ENCODE results near the gene TLE4.

Gene TLE4

DNA sequence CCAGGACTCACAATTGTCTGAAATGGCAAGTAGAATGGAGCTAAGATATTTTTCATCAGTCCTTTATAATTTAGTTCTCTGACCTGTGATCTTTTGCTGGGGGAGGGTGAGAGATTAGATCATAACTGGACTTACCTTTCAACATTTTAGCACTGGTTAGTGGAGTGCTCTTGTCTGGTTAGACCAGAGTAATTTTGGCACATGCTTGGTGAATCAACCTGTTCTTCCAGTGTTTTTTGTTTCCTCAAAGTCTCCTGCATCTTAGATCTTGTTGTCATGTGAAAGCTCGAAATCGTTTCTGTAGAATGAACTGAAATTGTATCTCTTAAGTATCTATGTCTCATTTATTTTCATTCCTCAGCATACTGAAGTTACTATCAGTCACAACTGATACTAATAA is 122.4 kb downstream of the TLE4 start:
- DNase-seq, result peak; percentile 23

DNA sequence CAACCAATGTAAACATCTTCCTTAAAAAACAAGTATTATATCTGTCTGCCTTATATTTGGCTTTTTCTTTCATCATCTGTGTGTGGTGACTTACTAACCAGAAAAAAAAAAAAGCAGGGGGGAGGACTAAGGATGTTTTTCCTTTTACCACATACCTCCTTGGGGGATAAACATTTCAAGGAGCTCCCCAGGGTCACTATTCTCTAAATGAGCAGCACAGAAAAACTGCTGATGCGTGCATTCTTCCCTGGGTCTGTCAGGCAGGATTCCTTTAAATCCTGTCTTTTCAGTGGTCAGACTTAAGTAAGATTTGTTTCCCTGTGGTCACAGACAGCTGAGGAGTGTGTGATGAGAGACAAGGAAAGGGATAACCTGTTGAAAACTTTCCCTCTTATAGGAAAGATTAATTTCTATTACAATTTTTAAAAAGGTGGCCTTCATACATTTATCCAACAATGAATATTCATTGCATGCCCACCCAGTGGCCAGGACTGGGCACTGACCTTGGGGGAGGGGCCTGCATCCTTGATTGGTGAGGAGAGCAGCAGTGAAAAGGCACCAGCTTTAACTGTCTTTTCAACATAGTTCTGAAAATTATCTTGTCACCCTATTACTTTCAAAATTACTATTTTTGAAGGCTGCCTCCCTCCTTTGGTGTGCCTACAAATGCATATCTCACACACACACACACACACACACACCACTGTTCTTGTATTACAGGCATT is 123.1 kb downstream of the TLE4 start:
- peak; percentile 73 for DNase-seq

DNA sequence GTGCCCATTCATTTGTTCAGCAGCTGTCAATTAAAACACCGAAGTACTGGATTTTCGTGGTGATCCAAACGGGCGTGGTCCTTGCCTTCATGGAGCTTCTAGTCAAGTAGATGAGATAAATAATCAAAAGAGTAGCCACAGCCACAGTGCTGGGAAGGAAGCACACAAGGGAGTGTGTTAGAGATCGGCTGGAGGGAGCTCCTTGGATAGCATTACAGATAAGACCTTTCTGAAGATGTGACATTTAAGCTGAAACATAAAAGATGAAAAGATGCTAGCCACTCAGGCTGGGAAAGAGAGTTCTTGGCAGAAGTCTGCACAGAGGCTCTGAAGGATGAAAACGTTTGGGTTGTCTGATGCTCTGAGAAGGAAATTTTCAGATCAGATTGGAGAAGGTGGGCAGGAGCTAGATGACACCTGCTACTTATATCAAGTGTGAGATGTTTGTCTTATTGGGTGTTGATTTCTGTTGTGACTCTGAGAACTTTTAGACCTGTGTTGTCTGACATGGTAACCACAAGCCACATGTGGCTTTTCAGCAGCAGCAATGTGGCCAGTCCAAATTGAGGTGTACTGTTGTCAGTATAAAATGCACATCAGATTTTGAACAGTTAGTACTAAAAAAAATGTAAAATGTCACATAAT is 123.9 kb downstream of the TLE4 start:
- DNase-seq, result no peak

DNA sequence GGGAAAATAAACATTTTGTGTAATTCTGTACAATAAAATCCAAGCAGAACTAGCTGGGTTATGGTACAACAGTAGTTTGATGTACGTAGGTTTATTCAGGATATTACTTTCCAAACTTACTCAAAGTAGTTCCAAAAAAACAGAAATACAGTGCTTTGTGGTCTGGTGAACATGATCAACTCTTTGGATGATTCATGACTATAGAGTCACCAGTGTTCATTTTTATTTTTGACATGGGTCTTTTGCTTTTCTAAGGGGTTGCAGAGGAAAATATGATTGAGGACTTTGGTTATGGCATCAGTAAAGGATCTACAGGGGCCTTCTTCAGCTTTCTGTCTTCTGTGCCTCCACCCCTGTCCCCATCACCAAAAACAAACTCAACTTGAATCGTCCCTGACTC is 127.2 kb downstream of the TLE4 start:
- DNase-seq, result no peak

DNA sequence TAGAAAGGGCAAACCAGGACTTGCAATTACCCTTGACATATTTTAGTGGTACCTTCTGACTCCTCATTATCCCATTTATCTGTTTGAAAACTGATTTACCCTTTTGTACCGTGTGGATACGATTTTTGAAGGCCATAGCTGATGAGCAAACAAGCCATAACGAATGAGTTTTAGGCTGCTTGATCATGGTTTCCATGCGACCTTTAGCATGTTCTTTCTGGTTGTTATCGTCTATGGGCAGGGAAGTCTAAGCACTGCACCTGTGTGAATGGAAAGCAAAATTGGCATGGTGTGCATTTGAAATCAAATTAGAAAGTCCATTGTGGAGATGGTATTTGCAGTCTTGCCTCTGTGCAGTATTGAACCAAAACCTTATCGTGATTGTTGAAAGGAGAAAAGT is 127.7 kb downstream of the TLE4 start:
- DNase-seq, result no peak

DNA sequence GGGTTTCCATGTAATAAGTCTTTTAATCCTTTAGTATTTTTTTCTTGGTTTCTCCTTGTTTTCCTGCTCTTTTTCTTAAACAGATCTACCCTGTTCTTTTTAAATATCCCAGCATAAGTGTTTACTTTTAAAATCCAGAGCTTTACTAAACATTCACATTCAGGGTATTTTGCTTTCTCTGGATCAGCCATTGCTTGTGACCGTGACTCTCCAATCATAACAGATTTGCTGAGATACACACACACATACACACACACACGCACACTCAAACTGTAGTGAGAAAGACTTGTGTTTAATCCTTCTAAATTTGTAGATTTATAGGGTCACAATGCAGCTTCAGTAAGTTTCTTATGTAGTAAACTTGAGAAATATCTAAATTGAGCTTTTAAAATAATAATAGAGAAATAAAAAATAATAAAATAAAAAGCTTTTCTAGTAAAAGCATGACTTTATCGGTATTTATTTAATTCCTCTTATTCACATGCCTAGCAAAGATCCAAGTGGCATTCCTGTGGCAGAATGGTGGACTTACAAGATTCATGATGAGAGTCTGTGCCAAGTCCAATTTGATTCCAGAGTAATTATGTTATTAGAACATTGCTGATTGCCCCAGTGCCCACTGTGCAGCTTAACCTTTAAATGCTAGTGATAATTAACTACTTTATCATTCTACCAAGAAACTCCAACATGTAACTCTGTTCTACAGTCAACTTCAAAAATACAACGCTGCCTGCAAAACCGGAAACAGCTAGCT is 129.0 kb downstream of the TLE4 start:
- peak; percentile 29 for DNase-seq

DNA sequence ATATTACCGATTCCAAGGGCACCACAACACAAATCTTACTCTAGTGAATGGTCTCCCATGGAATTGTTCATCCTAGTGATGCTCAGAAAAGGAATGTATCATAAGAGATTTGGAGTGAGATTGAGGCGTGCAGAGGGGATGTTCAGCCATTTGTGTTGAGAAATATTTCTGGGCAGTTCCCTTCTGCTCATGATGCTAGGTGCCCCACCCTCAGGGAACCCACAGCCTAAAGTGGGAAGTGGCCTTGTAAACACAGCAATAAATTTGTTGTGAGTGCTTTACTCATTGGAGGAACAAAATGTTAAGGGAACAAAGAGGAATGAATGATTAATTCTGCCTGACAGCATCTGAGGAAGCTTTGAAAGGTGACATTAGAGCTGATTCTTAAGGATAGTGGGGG is 129.9 kb downstream of the TLE4 start:
- DNase-seq, result no peak

DNA sequence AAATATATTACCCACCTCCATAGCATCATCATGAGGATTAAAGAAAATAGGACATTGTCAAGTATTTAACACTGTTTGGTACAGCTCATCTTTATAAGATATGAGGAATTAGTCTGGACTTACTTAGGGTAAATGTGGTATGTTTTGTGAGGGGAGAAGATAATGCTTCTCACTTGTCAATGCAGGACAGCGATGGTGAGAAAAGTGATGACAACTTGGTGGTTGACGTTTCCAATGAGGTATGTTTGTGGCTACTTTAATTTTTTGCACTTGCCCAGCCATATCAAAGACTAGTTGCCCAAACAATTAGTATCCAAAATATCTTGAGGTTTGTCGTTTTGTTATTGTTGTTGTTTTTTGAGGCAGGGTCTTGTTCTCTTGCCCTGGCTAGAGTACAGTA is 133.9 kb downstream of the TLE4 start:
- DNase-seq, result no peak

DNA sequence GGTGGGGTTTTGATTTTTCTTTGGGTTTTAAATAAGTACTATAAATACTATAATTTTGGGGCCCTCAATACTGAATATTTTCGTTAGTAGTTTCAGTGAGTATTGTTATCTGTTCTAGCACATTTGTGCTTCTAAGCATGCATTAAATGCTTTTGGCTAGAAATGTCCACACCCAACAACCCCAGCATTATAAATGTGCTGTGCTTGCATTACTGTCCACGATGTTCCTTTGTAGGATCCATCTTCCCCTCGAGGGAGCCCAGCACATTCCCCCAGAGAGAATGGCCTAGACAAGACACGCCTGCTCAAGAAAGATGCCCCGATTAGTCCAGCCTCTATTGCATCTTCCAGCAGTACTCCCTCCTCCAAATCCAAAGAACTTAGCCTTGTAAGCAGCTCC is 134.7 kb downstream of the TLE4 start:
- DNase-seq, result no peak

DNA sequence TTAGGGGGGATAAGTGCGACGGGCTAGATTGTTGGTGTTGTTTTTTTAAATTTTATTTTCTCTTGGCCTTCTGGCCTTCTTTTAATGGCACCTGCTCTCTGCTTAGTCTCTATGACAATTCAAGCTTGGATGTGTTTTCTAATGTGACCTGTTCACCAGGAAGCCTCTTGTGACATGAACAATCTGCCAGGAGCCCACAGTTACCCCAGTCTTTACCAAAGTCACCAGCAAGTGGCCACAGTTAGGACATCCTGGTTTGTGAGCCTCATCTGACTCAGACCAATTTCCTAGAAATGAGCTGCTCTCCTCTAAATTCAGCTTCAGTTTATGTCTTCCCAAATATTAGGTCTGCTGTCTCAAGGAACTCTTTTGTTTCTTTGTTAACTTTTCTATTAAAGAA is 135.8 kb downstream of the TLE4 start:
- DNase-seq, result no peak

DNA sequence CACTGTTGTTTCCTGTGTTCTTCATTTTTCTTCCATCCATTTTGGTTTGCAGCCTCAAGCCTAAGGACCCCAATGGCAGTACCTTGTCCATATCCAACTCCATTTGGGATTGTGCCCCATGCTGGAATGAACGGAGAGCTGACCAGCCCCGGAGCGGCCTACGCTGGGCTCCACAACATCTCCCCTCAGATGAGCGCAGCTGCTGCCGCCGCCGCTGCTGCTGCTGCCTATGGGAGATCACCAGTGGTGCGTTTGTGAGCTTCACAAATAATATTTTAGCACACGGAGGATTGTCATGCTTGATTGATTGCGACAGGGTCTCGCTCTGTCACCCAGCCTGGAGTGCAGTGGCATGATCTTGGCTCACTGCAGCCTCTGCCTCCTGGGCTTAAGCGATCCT is 136.8 kb downstream of the TLE4 start:
- DNase-seq, result no peak

DNA sequence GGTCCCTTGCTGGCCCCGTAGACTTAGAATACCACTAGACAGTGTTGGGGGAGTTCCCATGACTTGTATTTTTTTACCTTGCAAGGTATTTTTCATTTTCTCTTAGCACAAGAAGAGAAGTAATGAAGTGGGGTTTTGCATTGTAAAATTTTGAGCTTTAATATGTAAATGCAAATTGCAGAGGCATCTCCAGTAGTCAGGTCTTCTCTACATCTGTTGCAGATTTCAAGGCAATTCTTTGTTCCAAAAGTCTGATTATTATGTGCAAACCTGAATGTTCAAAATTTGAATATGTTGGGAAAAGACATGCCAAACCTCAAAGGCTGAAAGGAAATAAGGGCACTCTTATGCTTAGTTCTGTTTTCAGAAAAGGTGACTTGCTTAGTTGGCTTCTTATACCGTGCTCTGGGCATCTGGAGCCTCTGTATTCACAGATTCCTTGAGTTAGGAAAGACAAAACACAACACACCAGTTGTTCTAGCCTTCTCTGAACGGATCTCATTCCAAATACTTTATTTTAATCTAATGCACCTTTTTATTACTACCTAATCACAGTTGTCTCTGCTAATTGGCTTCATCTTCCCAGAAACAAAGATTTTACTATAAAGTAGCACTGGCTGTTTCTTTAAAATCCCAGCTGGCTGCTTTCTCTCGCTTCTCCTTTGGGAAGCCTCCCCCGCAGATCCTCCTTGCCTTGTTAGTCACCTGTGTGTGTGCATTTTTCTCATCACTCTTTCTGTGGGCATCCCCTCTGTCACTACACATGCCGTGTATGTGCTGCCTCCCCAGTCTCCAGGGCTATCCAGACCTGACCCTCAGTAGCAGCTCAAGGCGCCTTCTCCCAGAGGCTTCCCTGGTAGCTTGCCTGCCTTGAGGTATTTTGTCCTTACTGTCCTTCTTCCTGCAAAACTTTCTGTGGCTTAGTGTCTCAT is 138.2 kb downstream of the TLE4 start:
- no peak for DNase-seq

DNA sequence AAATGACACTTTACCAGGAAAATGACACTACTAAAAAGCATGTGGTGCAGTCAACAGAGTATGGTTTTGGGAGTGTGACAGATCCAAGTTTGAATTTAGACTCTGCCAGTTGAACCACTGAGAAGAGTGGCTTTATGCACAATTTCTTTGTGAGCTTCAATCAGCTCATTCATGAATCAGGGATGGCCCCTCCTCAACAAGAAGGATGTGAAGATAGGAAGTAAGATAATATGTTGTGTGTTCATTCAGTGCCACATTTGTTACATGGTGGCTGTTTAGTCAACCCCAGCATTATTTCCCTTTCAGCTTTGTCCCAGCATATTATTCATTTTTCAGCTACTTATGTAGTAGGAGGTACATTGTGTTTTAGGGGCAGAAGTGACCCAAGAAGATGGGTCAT is 140.1 kb downstream of the TLE4 start:
- DNase-seq, result no peak

DNA sequence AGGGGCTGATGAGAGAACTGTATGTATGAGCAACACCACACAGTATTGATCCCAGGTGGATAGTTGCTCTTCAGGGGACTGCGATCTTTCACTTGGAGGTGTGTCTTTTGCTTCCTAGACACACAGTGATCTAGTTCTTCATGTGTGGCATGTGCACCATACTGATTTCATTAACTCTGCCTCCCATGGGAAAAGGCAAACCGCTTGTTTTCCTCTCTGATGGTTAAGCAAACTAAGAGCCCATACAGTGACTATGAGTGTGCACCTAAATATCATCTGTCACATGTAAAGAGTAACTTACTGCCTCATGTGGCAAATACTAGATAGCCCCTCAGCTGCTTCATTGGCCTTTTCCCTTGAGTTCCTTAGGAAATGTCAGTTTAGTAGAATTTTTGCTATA is 147.3 kb downstream of the TLE4 start:
- DNase-seq, result peak; percentile 30

DNA sequence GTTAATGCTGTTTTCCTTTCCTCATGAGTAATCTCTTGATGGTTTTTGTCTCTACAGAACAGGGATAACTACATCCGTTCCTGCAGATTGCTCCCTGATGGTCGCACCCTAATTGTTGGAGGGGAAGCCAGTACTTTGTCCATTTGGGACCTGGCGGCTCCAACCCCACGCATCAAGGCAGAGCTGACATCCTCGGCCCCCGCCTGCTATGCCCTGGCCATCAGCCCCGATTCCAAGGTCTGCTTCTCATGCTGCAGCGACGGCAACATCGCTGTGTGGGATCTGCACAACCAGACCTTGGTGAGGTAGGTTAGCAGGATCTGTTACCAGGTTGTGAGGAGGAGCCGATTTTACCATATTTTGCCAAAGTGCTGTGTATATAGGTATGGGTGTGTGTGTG is 148.2 kb downstream of the TLE4 start:
- no peak for DNase-seq

DNA sequence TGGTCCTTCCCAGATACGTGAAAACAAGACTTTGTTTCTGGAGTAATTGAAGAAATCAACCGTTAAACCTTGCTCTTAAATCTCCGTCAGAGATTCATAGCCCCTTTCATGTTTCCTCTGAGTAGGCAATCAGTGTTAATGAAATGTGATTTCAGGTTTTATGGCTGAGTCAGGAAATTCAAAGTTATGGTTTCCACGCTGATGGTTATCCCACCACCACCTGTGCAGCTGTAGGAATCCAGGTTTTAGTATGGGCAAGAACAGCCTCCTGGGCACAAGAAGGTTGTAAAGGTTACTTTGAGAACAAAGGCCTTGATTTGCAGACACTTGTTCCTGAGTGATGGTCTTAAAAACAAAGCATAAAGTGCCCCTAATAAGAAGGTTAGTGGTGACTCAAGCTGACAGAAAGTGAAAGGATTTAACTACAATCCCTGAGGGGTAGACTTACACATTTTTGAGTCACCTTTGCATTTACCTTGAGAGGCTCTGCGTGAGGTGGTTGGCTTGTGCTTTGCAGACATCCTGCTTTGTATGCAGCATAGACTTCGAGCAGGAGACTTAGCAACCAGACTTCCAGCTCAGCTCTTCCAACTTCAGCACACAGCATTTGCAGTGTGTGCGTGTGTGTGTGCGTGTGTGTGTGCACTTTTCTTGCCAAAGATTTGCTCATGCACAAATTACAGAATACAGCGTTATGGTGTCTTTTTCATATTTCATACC is 159.6 kb downstream of the TLE4 start:
- DNase-seq, result peak; percentile 26

DNA sequence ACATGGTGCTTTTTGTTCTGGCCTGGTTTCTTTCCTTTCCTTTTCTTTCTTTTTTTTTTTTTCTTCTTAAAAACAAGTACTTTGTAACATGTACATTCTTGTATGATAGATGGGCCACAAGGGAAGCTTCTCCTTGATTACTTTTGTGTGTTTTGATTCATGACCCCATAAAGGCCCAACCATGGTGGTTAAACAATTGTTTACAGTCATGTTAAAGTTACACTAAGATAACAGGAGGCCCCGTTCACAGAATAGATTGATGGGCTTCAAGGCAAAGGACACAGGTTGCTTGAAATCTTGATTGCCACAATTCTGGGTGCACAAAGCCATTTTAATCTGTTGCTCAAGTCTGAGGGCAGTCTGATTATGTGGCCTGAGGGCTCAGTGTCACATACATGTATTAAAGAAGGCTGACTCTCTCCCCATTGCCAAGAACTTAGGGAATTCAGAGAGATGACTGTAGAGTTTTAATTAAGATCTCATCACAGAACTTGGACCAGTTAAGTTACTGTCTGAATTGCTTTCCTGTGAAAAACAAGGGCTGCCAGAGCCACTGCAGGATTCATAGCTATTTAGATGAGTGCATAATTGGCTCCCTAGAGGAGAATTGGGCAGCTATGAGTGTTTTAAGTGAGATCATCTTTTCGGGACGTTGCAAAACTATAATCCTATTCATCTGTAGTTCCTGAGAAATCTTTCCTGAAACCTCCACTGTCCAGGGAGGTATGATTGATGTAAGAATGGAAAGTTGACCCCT is 163.4 kb downstream of the TLE4 start:
- no peak for DNase-seq

DNA sequence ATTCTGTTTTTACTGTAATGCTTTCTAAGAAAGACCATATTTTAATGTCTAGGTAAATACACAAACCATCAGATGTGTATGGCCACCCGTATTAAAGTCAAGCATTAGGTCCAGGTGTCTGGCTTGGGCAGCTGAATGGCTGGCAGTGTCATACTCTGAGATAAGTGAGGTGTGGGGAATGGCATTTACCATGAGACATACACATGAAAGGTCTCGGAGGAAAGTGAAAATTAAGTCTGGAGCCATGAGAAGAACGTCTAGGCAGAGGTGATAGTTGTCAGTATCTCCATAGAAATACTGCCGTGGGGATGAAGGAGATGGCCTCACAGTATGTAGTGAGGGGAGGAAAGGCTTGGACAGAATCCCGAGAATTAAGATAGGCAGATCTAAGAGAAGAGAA is 164.3 kb downstream of the TLE4 start:
- DNase-seq, result no peak

DNA sequence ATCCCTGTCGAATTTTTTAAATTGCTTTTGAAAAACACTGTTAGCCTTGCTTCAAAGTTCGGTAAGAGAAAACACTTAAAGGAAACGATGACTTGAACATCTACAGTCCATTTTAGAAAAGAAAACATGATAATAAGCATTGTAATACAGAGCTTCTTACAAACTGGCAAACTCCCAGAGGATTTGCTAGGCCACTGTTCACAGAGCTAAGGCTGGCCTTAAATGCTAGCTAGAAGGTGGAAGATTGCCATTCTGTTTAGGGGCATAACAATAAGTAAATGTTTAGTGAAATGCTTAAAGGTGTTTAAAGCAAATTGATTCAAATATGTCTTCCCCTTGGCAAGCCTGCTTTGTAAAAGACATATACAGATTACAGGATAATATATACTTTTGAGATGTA is 169.6 kb downstream of the TLE4 start:
- no peak for DNase-seq

DNA sequence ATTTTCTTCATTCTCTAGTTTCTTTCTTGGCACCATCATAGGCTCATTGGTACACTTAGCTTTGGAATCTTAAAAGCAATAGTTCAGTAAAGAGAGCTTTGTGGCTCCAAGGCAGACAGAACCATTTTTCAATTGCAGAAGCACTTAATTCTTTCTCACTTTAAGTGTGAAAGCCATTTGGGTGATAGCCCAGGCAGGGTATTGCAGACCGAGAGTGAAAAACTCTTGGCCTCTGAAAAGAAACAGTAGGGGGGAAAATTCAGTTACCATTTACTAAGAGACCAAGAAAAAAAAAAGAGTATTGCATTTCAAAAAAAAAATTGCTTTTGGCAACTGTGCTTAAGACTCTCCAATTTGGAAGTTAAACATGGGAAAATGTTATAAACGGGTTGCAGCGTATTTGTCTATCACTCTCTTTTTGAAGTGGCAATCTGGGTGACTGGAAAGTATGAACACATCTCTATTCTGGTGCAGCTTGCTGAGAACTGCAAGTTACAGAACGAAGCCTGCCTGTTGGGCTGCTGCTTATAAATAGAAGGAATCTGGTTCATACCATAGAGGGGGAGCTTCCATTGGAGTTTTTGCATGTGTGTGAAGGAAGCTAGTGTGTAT is 170.5 kb downstream of the TLE4 start:
- peak; percentile 38 for DNase-seq

DNA sequence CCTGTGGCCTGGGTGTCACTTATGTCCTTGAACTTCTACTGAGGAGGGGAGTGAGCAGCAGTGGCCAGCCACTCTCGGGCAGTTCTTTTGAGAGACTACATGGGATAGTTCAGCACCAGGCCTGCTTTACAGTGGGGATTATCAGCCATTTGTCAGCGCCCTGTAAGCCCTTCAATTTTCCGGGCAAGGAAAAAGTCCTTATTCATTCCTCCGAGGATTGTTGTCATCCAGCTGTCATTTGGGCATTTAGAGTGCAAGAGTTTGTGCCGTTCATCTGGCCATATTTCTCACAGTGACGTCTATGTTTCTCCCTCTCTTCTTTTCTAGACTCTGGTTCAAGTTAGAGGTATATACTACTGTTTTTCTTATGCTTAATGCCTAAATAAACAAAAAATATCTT is 172.8 kb downstream of the TLE4 start:
- DNase-seq, result no peak
